ENCODE results near the gene FGF8. TPM values are rescaled to one million over a fixed set of nuclear protein-coding genes. Genes with fewer than 3 reads are reported as not detected.

The FGF8 gene
- total and polyA plus RNA-seq, 9 of the 15 experiments (the other 6 are each of a cell fraction or from before 2014, with no cell fraction given): 0.13 to 0.82 (median 0.37) TPM; not detected in 5

DNA sequence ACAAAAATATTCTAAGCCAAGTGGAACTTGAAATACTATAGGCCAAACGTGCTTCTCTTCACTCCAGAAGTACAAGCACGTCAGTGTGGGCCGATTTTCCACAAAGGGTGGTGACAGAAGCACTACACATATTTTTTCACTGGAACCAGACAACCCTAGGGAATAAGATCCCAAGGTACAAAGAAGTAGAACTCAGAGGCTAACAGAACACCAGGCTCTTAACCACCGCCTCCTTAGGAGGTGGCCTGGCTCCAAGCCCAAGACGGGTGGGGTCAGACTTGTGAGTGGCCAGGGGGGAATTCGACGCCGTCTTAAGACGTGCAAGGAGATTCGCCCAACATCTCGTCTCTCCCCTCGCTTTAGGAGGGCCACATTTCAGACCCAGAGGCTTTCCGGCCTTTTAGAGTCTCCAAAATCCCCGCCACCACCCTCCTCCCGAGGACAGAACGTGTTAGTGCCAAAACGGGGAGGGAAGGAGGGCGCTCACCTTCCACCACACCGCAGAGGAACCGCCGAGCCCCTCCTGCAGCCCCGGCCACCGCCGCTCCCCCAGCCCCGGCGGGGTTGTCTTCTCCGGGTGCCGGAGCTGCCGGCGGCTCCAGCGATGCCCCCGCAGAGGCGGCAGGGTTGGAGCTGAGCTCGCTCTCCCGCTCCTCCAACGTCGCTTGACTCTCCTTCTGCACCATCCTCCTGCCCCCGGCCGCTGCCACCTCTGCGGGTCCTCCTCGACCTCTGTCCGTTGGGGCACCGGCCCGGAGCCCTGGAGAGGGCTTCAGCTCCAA is 41.6 kb upstream of the FGF8 start:
- Histone ChIP-seq H3K9me3 (replicated peaks; ENCODE audit: control insufficient read depth, insufficient read depth, low read depth, low read length) (no peaks in the 10 kb centered on the region), H3K79me2 (ENCODE audit: control insufficient read depth, insufficient read depth, low read length) (peaks cover 83% of the 10 kb centered on the region), H3K4me3 (peak overlapping the region; percentile 98), H3K36me3 (ENCODE audit: control insufficient read depth, insufficient read depth, low read length) (peaks cover 24% of the 10 kb centered on the region; the same call in 1 of the 3 replicates), H3K4me1 (replicated peaks in 1 of 2; ENCODE audit: control insufficient read depth in 2 of 2, insufficient read depth in 2 of 2, low read length in 2 of 2) (peaks cover 12 to 16% of the 10 kb centered on the region in 2 experiments; a peak in 4 of 5 replicates), H3K27ac (ENCODE audit: extremely low read depth, low read depth, low read length) (peak overlapping the region; percentile 99), H3K27me3 (ENCODE audit: control insufficient read depth in 2 of 2, insufficient read depth in 2 of 2, low read length in 2 of 2) (no peaks in the 10 kb centered on the region), H3K4me2 (ENCODE audit: insufficient read depth, low read length) (peak overlapping the region; percentile 98), H2AFZ (ENCODE audit: low read depth, low read length) (peak overlapping the region; percentile 88; the same call in 1 of the 2 replicates), H3K9ac (ENCODE audit: insufficient read depth in 1 of 2, low read depth in 2 of 2, low read length in 2 of 2) (peak overlapping the region; percentile 96 to 100), H3K9me1 (ENCODE audit: control insufficient read depth, insufficient read depth, low read length) (no peaks in the 10 kb centered on the region), H4K20me1 (replicated peaks; ENCODE audit: control insufficient read depth, insufficient read depth, low read length) (peaks cover 35% of the 10 kb centered on the region)
- no TSS peak for BruUV-seq (replicated peaks)
- ChIA-PET POLR2A (interaction anchor here (0.6 to 3.9 kb wide), 9 partner anchors 9 to 1556 kb away, joined by 3 to 19 read pairs (median 4); no protein-coding TSS in a partner anchor), CTCF (ENCODE audit: low intra/inter-chr PET ratio) (no interaction called here)
- under 1% methylated on average over 21 of the region's 44 CpGs for WGBS (ENCODE audit: insufficient coverage, low coverage, missing lambda C conversion rate)
- peak; percentile 82 for FAIRE-seq
- intact Hi-C loops (cut with micrococcal nuclease): no loop called here
- in situ Hi-C loops (cut with MboI): no loop called here
- peak; percentile 78 for ATAC-seq
- peak; percentile 41 to 92 (median 61) for DNase-seq (ENCODE audit: extremely low read depth in 1 of 4, low spot score in 3 of 4)
- TF ChIP-seq CREB1 (IDR thresholded peaks at IDR 0.05) (peak; percentile 64), CREB1 (CRISPR knock-in tag; IDR thresholded peaks at IDR 0.05) (0 out of 2 replicates have a peak, but pooled peaks have one; percentile 25), PCBP1 (IDR thresholded peaks at IDR 0.05; ENCODE audit: low read depth, low read length, poor library complexity, severe bottlenecking) (peak; percentile 66), SP1 (CRISPR knock-in tag; IDR thresholded peaks at IDR 0.05) (0 out of 2 replicates have a peak, but pooled peaks have one; percentile 35), TBP (optimal IDR thresholded peaks at IDR 0.05; ENCODE audit: low read depth, low read length) (peak; percentile 70), ATF1 (CRISPR knock-in tag; IDR thresholded peaks at IDR 0.05) (0 out of 2 replicates have a peak, but pooled peaks have one; percentile 16), ATF1 (tag; IDR thresholded peaks at IDR 0.05) (no peak), YY1 (IDR thresholded peaks at IDR 0.05; ENCODE audit: borderline replicate concordance in 1 of 3, control insufficient read depth in 1 of 3, extremely low read depth in 1 of 3, insufficient read depth in 3 of 3, insufficient read length in 1 of 3, insufficient replicate concordance in 2 of 3, low read depth in 1 of 3, low read length in 2 of 3) (peak in 1 of 3 experiments; percentile 28), CTBP1 (IDR thresholded peaks at IDR 0.05; ENCODE audit: borderline replicate concordance) (no peak), CEBPB (tag; IDR thresholded peaks at IDR 0.05) (no peak), RFX7 (CRISPR knock-in tag; IDR thresholded peaks at IDR 0.05) (no peak), MTA1 (IDR thresholded peaks at IDR 0.05; ENCODE audit: borderline replicate concordance) (0 out of 2 replicates have a peak, but pooled peaks have one; percentile 61), CHD1 (IDR thresholded peaks at IDR 0.05; ENCODE audit: low read length) (peak; percentile 91), OTX1 (CRISPR knock-in tag; IDR thresholded peaks at IDR 0.05) (0 out of 2 replicates have a peak, but pooled peaks have one; percentile 8)
- TF ChIP-seq, protein P1, sequence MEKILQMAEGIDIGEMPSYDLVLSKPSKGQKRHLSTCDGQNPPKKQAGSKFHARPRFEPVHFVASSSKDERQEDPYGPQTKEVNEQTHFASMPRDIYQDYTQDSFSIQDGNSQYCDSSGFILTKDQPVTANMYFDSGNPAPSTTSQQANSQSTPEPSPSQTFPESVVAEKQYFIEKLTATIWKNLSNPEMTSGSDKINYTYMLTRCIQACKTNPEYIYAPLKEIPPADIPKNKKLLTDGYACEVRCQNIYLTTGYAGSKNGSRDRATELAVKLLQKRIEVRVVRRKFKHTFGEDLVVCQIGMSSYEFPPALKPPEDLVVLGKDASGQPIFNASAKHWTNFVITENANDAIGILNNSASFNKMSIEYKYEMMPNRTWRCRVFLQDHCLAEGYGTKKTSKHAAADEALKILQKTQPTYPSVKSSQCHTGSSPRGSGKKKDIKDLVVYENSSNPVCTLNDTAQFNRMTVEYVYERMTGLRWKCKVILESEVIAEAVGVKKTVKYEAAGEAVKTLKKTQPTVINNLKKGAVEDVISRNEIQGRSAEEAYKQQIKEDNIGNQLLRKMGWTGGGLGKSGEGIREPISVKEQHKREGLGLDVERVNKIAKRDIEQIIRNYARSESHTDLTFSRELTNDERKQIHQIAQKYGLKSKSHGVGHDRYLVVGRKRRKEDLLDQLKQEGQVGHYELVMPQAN (IDR thresholded peaks at IDR 0.05; ENCODE audit: borderline replicate concordance): peak; percentile 18; the same call in 1 of the 2 replicates
- TF ChIP-seq, protein P2, sequence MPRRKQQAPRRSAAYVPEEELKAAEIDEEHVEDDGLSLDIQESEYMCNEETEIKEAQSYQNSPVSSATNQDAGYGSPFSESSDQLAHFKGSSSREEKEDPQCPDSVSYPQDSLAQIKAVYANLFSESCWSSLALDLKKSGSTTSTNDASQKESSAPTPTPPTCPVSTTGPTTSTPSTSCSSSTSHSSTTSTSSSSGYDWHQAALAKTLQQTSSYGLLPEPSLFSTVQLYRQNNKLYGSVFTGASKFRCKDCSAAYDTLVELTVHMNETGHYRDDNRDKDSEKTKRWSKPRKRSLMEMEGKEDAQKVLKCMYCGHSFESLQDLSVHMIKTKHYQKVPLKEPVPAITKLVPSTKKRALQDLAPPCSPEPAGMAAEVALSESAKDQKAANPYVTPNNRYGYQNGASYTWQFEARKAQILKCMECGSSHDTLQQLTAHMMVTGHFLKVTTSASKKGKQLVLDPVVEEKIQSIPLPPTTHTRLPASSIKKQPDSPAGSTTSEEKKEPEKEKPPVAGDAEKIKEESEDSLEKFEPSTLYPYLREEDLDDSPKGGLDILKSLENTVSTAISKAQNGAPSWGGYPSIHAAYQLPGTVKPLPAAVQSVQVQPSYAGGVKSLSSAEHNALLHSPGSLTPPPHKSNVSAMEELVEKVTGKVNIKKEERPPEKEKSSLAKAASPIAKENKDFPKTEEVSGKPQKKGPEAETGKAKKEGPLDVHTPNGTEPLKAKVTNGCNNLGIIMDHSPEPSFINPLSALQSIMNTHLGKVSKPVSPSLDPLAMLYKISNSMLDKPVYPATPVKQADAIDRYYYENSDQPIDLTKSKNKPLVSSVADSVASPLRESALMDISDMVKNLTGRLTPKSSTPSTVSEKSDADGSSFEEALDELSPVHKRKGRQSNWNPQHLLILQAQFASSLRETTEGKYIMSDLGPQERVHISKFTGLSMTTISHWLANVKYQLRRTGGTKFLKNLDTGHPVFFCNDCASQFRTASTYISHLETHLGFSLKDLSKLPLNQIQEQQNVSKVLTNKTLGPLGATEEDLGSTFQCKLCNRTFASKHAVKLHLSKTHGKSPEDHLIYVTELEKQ (CRISPR knock-in tag; IDR thresholded peaks at IDR 0.05): no peak

Measured in K562 (cell line).